Bronchial epithelial cell (primary cell): Measurements from ENCODE around the gene VWF. TPM values are rescaled to one million over a fixed set of nuclear protein-coding genes. Genes with fewer than 3 reads are reported as not detected.

Source experiments
- DNase-seq: peaks from one replicate; pipeline ENCODE4 v3.0.0-alpha.2; 2010; ENCODE audit warnings: low read depth
- FAIRE-seq: peaks from 2 replicates; lab custom pipeline; 2011; peaks lifted over from hg19 to GRCh38; lab: Jason Lieb, UNC
- H3K27me3 ChIP-seq: 2 replicates; pipeline ENCODE4 v1.5.1; 2011; ENCODE audit warnings: low read length; ENCODE audit not compliant: control insufficient read depth, insufficient read depth
- H3K36me3 ChIP-seq: 2 replicates; pipeline ENCODE4 v1.5.1; 2011; ENCODE audit warnings: low read length; ENCODE audit not compliant: control insufficient read depth, insufficient read depth
- H3K4me3 ChIP-seq: 2 replicates; pipeline ENCODE4 v1.5.1; 2011; ENCODE audit warnings: mild to moderate bottlenecking, low read depth, low read length, control low read depth
- total RNA-seq: library from RNA; depleted of rRNA; stranded (reverse); fragments of >200 nt; gene quantifications from 2 replicates; pipeline ENCODE4 v1.2.1, GENCODE V29; 2014
- TF ChIP-seq, protein P1 (sequence below): IDR thresholded peaks from 2 replicates; pipeline ENCODE4 v1.5.1; 2011; ENCODE audit warnings: mild to moderate bottlenecking, moderate library complexity, low read length, control low read depth, inconsistent platforms; ENCODE audit not compliant: insufficient read depth, severe bottlenecking

The VWF gene
- total RNA-seq, 1 donor from 2014 or later = 0.26 TPM

DNA sequence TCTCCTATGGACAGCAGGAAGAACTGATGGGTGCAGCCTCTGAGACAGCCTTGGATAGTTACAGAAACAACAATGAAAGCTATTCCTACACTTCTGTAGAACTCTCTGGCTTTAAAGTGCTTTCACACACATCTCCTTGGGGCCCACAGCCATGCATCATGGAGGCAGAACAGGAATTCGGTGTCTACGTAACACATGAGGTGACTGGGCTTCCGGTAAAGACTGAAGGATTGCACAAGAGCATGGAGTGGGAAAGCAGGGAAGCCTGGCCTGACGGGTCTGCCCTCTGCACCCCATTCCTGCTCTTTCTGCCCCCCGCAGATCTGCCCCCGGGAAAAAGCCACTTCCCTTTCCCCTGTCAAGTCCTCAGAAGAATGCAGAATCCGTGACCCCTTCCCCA, 82.6 kb downstream of the VWF start:
- peak; percentile 35 for DNase-seq
- H3K4me3 ChIP-seq = no peak overlapping the region
- TF ChIP-seq, protein P1, sequence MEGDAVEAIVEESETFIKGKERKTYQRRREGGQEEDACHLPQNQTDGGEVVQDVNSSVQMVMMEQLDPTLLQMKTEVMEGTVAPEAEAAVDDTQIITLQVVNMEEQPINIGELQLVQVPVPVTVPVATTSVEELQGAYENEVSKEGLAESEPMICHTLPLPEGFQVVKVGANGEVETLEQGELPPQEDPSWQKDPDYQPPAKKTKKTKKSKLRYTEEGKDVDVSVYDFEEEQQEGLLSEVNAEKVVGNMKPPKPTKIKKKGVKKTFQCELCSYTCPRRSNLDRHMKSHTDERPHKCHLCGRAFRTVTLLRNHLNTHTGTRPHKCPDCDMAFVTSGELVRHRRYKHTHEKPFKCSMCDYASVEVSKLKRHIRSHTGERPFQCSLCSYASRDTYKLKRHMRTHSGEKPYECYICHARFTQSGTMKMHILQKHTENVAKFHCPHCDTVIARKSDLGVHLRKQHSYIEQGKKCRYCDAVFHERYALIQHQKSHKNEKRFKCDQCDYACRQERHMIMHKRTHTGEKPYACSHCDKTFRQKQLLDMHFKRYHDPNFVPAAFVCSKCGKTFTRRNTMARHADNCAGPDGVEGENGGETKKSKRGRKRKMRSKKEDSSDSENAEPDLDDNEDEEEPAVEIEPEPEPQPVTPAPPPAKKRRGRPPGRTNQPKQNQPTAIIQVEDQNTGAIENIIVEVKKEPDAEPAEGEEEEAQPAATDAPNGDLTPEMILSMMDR = no peak
- H3K36me3 ChIP-seq = no peaks in the 10 kb centered on the region
- no peaks in the 10 kb centered on the region for H3K27me3 ChIP-seq
- FAIRE-seq = no peak

DNA sequence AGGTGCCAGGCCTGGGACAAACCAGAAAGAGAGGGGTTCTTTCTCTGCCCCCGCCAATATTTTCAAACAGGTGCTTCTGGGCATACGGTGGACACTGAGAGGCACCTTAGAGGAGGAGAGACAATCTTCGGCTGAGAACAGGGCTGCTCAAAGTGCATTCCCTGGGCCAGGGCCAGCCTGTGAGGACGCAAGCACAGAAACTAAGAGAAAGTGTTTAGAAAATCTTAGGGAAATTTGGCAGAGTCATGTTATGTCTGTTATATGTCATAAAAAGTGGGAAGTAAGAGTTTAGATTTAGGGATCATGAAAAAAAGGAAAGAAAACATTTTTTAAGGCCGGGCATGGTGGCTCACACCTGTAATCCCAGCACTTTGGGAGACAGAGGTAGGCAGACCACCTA, 83.7 kb downstream of the VWF start:
- Histone ChIP-seq H3K36me3 (no peaks in the 10 kb centered on the region), H3K4me3 (no peak overlapping the region), H3K27me3 (no peaks in the 10 kb centered on the region)
- TF ChIP-seq, protein P1 = no peak
- DNase-seq = no peak
- no peak for FAIRE-seq

DNA sequence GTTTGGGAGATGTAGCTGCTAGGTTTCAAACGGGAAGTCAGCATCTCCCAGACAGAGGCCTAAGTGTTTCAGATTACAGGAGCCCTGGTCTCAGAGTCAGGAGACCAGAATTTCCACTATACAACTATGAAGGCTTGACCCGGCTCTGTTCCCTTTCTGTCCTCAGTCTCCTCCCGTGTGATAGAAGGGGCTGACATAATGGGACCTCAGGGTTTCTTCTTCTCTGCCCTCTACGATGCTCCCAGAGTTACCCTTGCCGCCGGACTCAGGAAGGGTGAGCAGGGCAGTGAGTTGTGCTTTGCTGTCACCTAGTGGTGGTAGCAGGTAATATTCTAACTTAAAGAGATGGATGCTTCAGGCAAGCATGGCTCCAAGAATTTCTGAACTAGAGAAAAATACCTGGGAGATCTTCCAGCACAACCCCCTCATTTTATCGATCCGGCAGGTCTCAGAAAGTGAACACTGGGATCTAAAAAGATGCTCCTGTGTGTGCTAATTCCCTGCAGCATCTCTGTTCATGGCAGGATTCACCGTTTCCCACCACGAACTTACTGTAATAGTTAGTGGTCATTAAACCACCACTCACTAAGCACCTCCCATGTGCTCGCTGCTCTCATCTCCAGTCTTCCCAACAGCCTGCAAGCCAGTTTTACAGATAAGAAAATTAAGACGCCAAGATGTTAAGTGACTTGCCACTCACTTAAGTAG, 84.4 kb downstream of the VWF start:
- Histone ChIP-seq H3K36me3 (no peaks in the 10 kb centered on the region), H3K27me3 (no peaks in the 10 kb centered on the region), H3K4me3 (no peak overlapping the region)
- FAIRE-seq (peak; percentile 73), DNase-seq (peak; percentile 59)
- TF ChIP-seq, protein P1 = peak; percentile 84

DNA sequence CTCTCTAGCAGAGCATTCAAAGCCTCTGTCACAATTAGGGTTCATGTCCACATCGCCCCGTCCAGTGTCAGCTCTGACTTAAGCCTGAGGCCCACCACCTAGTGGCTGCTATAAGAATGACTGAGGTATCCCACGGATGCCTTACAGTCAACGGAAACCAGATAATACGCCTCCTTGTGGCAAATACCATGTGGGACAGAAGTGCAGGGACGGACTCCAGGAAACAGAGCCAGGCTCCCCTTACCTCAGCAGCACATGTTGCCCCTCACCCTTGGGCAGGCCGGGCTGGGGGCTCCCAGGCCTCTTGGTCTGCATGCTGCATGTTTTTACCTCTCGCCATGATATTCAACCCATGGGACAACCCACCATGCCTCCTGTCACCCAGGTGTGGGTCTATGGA, 86.3 kb downstream of the VWF start:
- FAIRE-seq (peak; percentile 7), DNase-seq (peak; percentile 78)
- Histone ChIP-seq H3K27me3 (no peaks in the 10 kb centered on the region), H3K36me3 (no peaks in the 10 kb centered on the region), H3K4me3 (no peak overlapping the region)
- TF ChIP-seq, protein P1 = peak; percentile 83

DNA sequence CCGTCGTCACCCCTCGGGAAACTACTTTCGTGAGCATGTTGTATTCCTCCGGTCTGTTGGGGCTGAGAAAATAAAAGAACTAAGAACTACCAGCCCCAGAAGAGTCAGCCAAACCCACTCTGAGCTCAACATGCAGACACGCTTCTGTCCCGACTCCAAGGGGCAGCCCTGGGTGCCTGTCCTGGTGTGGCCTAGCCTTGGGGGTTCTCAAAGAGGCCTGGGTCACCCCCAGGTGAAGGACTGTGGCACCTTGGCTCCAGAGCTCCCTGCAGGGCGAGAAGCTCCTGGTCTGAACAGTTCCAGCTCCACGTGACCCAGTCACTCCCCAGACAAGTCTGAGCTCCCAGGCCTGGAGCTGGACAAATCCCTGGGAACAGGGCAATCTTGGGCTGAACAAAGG, 87.0 kb downstream of the VWF start:
- no peak overlapping the region for H3K4me3 ChIP-seq
- TF ChIP-seq, protein P1 = no peak
- FAIRE-seq (no peak), DNase-seq (no peak)
- H3K36me3 ChIP-seq = no peaks in the 10 kb centered on the region
- no peaks in the 10 kb centered on the region for H3K27me3 ChIP-seq

DNA sequence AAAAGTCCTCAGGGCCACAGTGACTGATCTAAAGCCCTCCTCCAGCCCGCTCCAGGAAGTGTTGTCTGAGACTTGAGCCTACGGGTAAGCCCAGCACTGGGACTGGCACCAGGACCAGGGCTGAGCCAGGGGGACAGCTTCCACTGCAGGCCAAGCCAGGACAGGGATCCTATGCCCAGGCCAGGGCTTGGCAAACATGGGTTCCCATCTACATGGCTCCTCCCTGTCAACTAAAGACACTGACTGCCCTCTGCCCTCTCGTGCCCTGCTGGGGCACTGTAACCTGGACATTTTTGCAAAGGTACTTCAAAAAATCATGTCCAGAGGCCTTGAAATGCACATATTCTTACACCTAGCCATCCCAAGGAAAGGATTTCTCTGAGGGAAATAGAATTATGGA, 88.0 kb downstream of the VWF start:
- FAIRE-seq = no peak
- TF ChIP-seq, protein P1 = no peak
- H3K36me3 ChIP-seq = no peaks in the 10 kb centered on the region

More for the DNA sequence above, 88.0 kb downstream of the VWF start:
- DNase-seq = no peak
- H3K27me3 ChIP-seq = no peaks in the 10 kb centered on the region
- no peak overlapping the region for H3K4me3 ChIP-seq
